Myocyte (in vitro differentiated cells): Measurements from ENCODE around the gene UNC93B1. TPM values are rescaled to one million over a fixed set of nuclear protein-coding genes. Genes with fewer than 3 reads are reported as not detected.
"Not testable (repeated sequence)": the region's sequence is repeated elsewhere in the genome, so short reads cannot be mapped to it uniquely, and the experiment has no call there.

Experiments
- DNase-seq: peaks from one replicate; pipeline ENCODE4 v3.0.0-alpha.2; 2012; ENCODE audit warnings: low read depth
- microRNA-seq: library from miRNA; unstranded; fragments of <30 nt; microRNA quantifications from one replicate; pipeline ENCODE4, GENCODE V29; 2016
- total RNA-seq: library from RNA; depleted of rRNA; stranded (reverse); fragments of >200 nt; gene quantifications from 2 replicates; pipeline ENCODE4 v1.2.3, GENCODE V29; 2014

The UNC93B1 gene
- total RNA-seq, 1 donor from 2014 or later, result 25.0 TPM

DNA sequence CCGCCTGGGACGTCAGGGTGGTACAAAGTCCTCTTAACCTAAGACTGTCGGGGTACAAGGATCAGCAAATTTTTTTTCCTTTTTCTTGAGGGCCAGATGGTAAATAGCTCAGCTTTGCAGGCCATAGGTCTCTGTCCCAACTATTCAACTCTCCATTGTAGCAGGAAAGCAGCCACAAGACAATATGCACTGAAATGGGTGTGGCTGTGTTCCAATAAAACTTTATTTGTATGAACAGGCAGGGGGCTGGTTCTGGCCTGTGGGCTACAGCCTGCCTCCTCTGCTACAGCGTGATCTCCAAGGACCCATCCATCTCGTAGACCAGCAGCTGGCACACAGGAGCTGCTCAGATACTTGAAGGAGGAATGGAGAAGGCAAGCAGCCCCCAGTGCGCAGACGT lies 56.1 kb downstream of the UNC93B1 start:
- DNase-seq, result not testable (repeated sequence)

- DNase-seq, result not testable (repeated sequence)
Observed at GRCh38 chr11:67946403-67946802, 57.5 kb downstream of the UNC93B1 start.

DNA sequence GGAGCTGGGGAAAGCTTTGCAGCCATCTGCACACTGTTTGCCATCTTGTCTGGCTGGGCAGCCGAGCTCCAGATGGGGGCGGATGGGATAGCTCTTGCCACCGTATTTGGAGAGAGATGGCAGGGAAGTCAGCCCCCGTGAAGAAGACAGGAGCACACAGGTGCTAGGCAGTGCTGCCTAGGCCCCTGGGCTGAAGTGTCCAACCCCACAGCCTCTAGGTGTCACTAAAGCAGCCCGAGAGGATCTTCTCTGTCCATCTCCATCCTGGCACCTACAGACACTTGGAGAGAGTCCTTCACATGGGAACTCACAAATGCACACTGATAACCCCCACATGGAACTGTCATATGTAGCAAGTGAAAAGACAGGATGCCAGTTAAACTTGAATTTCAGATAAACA lies 60.5 kb downstream of the UNC93B1 start:
- not testable (repeated sequence) for DNase-seq

Small RNA genes lying within 50 kb of the gene (microRNA-seq; reads per million reads assigned to microRNA genes)
- not detected for gene MIR4691
- not detected for gene MIR6753
- not detected for gene MIR7113

Other genes starting within 250 kb of the UNC93B1 start
- gene ALDH3B1, start 6.2 kb upstream of the UNC93B1 start, total RNA-seq, result 36.6 and 68.4 TPM in 2 replicates
- 154 and 195 TPM in 2 replicates for gene NDUFS8, start 26.6 kb upstream of the UNC93B1 start, total RNA-seq
- gene TCIRG1, start 34.9 kb upstream of the UNC93B1 start, total RNA-seq, result 25.8 and 33.1 TPM in 2 replicates
- 12.0 and 15.3 TPM in 2 replicates for gene CHKA, start 117.3 kb upstream of the UNC93B1 start, total RNA-seq
- gene KMT5B, start 209.2 kb upstream of the UNC93B1 start, total RNA-seq, result 40.6 and 42.3 TPM in 2 replicates